ENCODE measurements around the gene TP53I13. TPM values are rescaled to one million over a fixed set of nuclear protein-coding genes. Genes with fewer than 3 reads are reported as not detected.

Gene TP53I13
- total and polyA plus RNA-seq, 4 donors: 24.2 to 126 (median 61.4) TPM

DNA sequence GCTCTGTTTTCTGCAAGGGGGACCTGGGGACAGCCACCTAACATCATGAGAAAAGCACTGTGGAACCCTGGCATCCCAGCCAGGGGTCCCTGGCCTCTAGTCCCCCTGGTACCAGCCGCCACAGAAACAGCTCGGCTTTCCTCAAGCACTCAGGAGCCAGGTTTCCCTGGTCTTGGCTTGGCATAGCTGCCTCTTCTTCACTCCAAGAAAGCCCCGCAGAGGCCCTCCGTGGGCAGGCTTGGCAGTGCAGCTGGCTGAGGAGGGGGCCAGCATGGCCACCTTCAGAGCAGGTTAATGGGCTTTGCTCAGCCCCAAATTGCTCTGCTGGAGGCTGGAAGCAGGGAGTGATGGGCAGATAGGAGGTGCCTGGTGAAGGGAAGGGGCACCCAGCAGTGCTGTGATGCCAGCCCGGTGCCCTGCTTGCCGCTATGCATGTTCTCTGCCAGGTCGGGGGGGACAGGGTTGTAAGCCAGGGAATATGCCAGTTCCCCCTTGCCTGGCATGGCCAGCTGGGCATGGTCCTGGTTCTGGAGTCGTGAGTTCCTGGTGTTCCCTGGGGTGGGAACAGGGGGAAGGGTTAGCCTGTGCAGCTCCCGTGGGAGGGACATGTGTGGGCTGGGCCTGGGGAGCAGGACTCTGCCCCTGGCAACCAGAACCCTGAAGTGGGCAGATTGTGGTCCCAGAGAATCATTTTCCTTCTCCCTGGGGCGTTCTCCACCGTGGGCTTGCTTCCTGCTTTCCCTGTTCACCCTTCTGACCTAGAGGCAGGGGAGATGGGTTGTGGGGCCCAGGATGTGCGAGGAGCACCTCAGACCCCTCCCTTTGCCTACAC is 27.7 kb downstream of the TP53I13 start:
- Histone ChIP-seq H3K4me3 (no peak overlapping the region), H3K27me3 (ENCODE audit: control insufficient read depth in 3 of 3, insufficient read depth in 3 of 3, low read length in 2 of 3) (no peaks in the 10 kb centered on the region), H3K9me3 (ENCODE audit: control insufficient read depth in 4 of 4, insufficient read depth in 3 of 4, low read length in 3 of 4) (no peaks in the 10 kb centered on the region), H3K9ac (ENCODE audit: insufficient read depth in 1 of 2, low read length in 2 of 2) (no peak overlapping the region), H3K36me3 (ENCODE audit: control insufficient read depth in 4 of 4, insufficient read depth in 4 of 4, low read length in 4 of 4) (no peaks in the 10 kb centered on the region), H3K27ac (ENCODE audit: low read depth in 1 of 2, low read length in 1 of 2) (no peak overlapping the region), H3K4me1 (ENCODE audit: control insufficient read depth in 5 of 5, insufficient read depth in 5 of 5, low read length in 5 of 5) (peaks cover 4 to 45% (median 9%) of the 10 kb centered on the region in 5 donors)
- TF ChIP-seq, protein P1, sequence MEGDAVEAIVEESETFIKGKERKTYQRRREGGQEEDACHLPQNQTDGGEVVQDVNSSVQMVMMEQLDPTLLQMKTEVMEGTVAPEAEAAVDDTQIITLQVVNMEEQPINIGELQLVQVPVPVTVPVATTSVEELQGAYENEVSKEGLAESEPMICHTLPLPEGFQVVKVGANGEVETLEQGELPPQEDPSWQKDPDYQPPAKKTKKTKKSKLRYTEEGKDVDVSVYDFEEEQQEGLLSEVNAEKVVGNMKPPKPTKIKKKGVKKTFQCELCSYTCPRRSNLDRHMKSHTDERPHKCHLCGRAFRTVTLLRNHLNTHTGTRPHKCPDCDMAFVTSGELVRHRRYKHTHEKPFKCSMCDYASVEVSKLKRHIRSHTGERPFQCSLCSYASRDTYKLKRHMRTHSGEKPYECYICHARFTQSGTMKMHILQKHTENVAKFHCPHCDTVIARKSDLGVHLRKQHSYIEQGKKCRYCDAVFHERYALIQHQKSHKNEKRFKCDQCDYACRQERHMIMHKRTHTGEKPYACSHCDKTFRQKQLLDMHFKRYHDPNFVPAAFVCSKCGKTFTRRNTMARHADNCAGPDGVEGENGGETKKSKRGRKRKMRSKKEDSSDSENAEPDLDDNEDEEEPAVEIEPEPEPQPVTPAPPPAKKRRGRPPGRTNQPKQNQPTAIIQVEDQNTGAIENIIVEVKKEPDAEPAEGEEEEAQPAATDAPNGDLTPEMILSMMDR (IDR thresholded peaks at IDR 0.05; ENCODE audit: control extremely low read depth, extremely low read depth): no peak
- ATAC-seq (ENCODE audit: insufficient read depth, low FRiP score) (no peak), DNase-seq (no peak)
- WGBS, 2 donors: 88 to 89% methylated on average over 12 of the region's 12 CpGs

DNA sequence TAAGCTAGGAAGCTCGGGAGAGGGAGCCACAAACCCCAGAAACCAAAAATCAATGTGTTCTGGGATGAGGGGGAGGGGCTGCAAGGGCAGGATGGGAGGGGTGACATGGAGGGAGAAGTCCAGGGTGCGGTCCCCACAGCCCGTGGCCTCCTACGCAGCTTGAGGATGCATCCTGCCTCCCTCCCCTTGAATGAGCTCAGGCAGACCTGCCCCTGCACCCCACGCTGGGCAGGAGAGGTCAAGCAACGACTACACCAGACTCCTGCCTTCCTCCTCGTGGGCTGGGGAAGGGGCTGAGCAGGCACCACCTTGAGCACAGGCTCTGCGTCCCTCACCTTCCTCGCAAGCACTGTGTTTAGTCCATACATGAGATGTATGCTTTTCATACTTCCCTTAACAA is 28.3 kb downstream of the TP53I13 start:
- Histone ChIP-seq H3K9me3 (ENCODE audit: control insufficient read depth in 4 of 4, insufficient read depth in 3 of 4, low read length in 3 of 4) (no peaks in the 10 kb centered on the region), H3K9ac (ENCODE audit: insufficient read depth in 1 of 2, low read length in 2 of 2) (no peak overlapping the region), H3K36me3 (ENCODE audit: control insufficient read depth in 4 of 4, insufficient read depth in 4 of 4, low read length in 4 of 4) (no peaks in the 10 kb centered on the region), H3K27ac (ENCODE audit: low read depth in 1 of 2, low read length in 1 of 2) (no peak overlapping the region), H3K4me3 (no peak overlapping the region), H3K27me3 (ENCODE audit: control insufficient read depth in 3 of 3, insufficient read depth in 3 of 3, low read length in 2 of 3) (no peaks in the 10 kb centered on the region), H3K4me1 (ENCODE audit: control insufficient read depth in 5 of 5, insufficient read depth in 5 of 5, low read length in 5 of 5) (peaks cover 4 to 39% (median 6%) of the 10 kb centered on the region in 5 donors)
- TF ChIP-seq, protein P1 (IDR thresholded peaks at IDR 0.05; ENCODE audit: control extremely low read depth, extremely low read depth): no peak
- 72 to 79% methylated on average over 8 to 9 of the region's 9 CpGs for WGBS, 2 donors
- ATAC-seq (ENCODE audit: insufficient read depth, low FRiP score) (no peak), DNase-seq (no peak)

DNA sequence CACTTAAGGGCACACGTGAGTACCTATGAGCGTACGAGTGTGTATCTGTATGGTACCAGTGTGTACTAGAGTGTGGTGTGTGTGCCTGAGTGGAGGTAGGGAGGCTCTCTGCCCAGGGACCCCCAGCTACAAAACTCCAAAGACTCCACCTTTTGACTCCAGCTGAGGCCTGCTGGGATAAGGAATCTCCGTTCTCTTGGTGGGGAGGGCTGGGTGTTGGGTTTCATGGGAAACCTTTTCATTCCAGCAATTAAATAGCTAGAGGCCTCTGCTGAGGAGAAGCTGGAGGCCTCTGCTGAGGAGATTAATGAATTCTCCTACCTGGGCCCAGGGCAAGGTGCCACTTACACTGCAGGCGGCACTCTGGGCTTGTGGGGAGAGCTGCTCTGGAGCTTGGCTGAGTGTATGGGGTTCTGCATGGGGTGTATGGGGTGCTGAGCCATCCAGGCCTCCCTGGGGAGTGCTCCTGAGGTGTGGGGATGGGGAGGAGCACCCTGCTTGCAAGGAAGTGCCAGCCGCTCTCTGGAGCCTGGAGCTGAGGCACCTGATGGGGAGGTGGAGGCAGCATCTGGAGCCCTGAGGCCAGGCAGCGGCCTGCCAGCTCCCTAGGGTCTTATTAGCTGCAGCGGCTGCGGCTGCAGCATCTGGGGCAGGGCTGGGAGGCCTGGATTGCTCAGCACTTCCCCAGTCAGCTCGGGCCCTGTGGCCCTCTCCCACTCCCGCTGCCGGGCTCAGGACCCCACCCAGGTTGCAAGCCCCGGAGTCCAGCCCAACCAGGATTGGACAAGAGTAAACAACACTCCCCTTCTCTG is 29.1 kb downstream of the TP53I13 start:
- Histone ChIP-seq H3K27ac (ENCODE audit: low read depth in 1 of 2, low read length in 1 of 2) (no peak overlapping the region), H3K9me3 (ENCODE audit: control insufficient read depth in 4 of 4, insufficient read depth in 3 of 4, low read length in 3 of 4) (no peaks in the 10 kb centered on the region), H3K9ac (ENCODE audit: insufficient read depth in 1 of 2, low read length in 2 of 2) (no peak overlapping the region), H3K36me3 (ENCODE audit: control insufficient read depth in 4 of 4, insufficient read depth in 4 of 4, low read length in 4 of 4) (no peaks in the 10 kb centered on the region), H3K27me3 (ENCODE audit: control insufficient read depth in 3 of 3, insufficient read depth in 3 of 3, low read length in 2 of 3) (no peaks in the 10 kb centered on the region), H3K4me1 (ENCODE audit: control insufficient read depth in 5 of 5, insufficient read depth in 5 of 5, low read length in 5 of 5) (peaks cover 0 to 31% (median 2%) of the 10 kb centered on the region in 5 donors), H3K4me3 (no peak overlapping the region)
- DNase-seq: no peak
- TF ChIP-seq, protein P1 (IDR thresholded peaks at IDR 0.05; ENCODE audit: control extremely low read depth, extremely low read depth): no peak
- no peak for ATAC-seq (ENCODE audit: insufficient read depth, low FRiP score)
- WGBS, 2 donors: 80 to 82% methylated on average over 13 of the region's 13 CpGs

All from lung (tissue), 12 donors.